Calu3 (cell line): ENCODE measurements around the gene RASSF7. TPM values are rescaled to one million over a fixed set of nuclear protein-coding genes. Genes with fewer than 3 reads are reported as not detected.
"Not testable (repeated sequence)": the region's sequence is repeated elsewhere in the genome, so short reads cannot be mapped to it uniquely, and the experiment has no call there.

ENCODE experiments used
- BruUV-seq: library from RNA; stranded (reverse); fragments of 400-500 nt; replicated peaks from 2 replicates; lab custom pipeline; 2021; lab: Mats Ljungman, UMichigan
- CTCF ChIA-PET: fragments of 300-600 bp; sonication (Branson Sonifier 250); formaldehyde crosslinking; loops from one replicate; lab custom pipeline; 2022; ENCODE audit warnings: antibody characterized with exemption; lab: Charles Lee
- DNase-seq: peaks from one replicate; pipeline ENCODE4 v3.0.0; 2022
- H3K27ac Mint-ChIP-seq: one replicate; pipeline ENCODE4 v1.8.0; 2022; ENCODE audit warnings: mixed read lengths; ENCODE audit not compliant: unreplicated experiment
- H3K27me3 Mint-ChIP-seq: one replicate; pipeline ENCODE4 v1.8.0; 2022; ENCODE audit warnings: mixed read lengths; ENCODE audit not compliant: unreplicated experiment
- H3K36me3 Mint-ChIP-seq: one replicate; pipeline ENCODE4 v1.8.0; 2022; ENCODE audit warnings: mild to moderate bottlenecking, moderate library complexity, mixed read lengths; ENCODE audit not compliant: insufficient read depth, unreplicated experiment
- H3K4me1 Mint-ChIP-seq: one replicate; pipeline ENCODE4 v1.8.0; 2022; ENCODE audit warnings: mild to moderate bottlenecking, low read depth, mixed read lengths; ENCODE audit not compliant: unreplicated experiment
- H3K4me3 Mint-ChIP-seq: one replicate; pipeline ENCODE4 v1.8.0; 2022; ENCODE audit warnings: mild to moderate bottlenecking, low read depth, moderate library complexity, mixed read lengths; ENCODE audit not compliant: unreplicated experiment
- H3K9me3 Mint-ChIP-seq: one replicate; pipeline ENCODE4 v1.8.0; 2022; ENCODE audit warnings: low read depth, mixed read lengths; ENCODE audit not compliant: unreplicated experiment
- intact Hi-C: fragments of 100-400 bp; cut with micrococcal nuclease; formaldehyde crosslinking; loops from one replicate; pipeline ENCODE4 v1.10.0; 2022; ENCODE audit not compliant: unreplicated experiment
- total RNA-seq: library from RNA; stranded (reverse); gene quantifications from 2 replicates; pipeline ENCODE4 v1.2.3, GENCODE V29; 2022
- TF ChIP-seq, protein P1 (sequence below): fragments of 200-600 bp; IDR thresholded peaks from one replicate; pipeline ENCODE4 v1.8.0; 2022; ENCODE audit warnings: antibody characterized with exemption; ENCODE audit not compliant: unreplicated experiment

Gene RASSF7
- total RNA-seq, 1 experiment from 2014 or later = 93.3 TPM

DNA sequence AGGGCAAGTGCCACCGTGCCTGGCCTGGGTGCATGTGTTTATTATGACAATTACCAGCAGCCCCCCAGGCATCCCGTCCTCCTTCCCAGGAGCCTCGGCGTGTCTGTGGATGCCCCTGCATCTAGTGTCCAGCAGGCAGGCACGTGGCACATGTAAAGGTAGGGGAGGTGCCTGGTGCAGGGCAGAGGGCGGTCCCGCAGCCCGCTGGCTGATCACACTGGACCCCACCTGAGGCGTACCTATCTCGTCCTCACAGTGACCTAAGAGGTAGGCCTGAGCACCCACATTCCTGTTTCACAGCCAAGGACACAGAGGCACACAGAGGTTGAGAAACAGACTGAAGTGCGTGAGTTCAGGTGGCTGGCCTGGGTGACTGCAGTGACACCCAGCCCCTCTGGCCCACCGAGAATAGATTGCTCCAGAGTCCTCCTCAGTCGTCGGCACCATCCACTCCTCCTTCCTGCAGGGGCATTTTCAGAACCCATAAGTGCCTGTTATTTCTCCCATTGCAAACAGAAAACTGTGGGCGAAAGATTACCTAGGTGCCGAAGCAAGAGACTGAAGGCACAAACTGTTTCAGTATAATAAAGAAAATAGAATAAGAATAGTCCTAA lies 12.5 kb downstream of the RASSF7 start:
- Mint-ChIP-seq H3K27ac (no peak overlapping the region), H3K9me3 (no peaks in the 10 kb centered on the region), H3K36me3 (peaks cover 40% of the 10 kb centered on the region), H3K4me3 (no peak overlapping the region), H3K27me3 (peaks cover 16% of the 10 kb centered on the region), H3K4me1 (peaks cover 21% of the 10 kb centered on the region)
- TF ChIP-seq, protein P1, sequence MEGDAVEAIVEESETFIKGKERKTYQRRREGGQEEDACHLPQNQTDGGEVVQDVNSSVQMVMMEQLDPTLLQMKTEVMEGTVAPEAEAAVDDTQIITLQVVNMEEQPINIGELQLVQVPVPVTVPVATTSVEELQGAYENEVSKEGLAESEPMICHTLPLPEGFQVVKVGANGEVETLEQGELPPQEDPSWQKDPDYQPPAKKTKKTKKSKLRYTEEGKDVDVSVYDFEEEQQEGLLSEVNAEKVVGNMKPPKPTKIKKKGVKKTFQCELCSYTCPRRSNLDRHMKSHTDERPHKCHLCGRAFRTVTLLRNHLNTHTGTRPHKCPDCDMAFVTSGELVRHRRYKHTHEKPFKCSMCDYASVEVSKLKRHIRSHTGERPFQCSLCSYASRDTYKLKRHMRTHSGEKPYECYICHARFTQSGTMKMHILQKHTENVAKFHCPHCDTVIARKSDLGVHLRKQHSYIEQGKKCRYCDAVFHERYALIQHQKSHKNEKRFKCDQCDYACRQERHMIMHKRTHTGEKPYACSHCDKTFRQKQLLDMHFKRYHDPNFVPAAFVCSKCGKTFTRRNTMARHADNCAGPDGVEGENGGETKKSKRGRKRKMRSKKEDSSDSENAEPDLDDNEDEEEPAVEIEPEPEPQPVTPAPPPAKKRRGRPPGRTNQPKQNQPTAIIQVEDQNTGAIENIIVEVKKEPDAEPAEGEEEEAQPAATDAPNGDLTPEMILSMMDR = no peak
- DNase-seq = no peak
- intact Hi-C loops = no loop called here
- no TSS peak for BruUV-seq
- CTCF ChIA-PET = no interaction called here

DNA sequence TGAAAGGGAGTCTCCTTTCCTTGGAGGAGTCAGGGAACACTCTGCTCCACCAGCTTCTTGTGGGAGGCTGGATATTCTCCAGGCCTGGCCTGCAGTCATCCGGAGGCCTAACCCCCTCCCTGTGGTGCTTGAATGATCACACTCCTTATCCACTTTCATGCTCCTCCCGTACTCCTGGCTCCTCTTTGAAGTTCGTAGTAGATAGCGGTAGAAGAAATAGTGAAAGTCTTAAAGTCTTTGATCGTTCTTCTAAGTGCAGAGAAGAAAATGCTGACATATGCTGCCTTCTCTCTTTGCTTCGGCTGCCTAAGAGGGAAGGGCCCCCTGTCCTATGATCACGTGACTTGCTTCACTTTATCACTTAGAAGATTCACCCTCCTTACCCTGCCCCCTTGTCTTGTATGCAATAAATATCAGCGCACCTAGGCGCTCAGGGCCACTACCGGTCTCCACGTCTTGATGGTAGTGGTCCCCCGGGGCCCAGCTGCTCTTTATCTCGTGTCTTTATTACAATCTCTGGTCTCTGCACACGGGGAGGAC lies 13.3 kb downstream of the RASSF7 start:
- H3K27ac Mint-ChIP-seq, CTCF ChIA-PET, H3K9me3 Mint-ChIP-seq, BruUV-seq, intact Hi-C loops, DNase-seq: not testable (repeated sequence)
- peaks cover 16% of the 10 kb centered on the region for H3K27me3 Mint-ChIP-seq
- peak overlapping the region; percentile 87 for H3K4me3 Mint-ChIP-seq
- H3K4me1 Mint-ChIP-seq = peaks cover 29% of the 10 kb centered on the region
- peaks cover 34% of the 10 kb centered on the region for H3K36me3 Mint-ChIP-seq

DNA sequence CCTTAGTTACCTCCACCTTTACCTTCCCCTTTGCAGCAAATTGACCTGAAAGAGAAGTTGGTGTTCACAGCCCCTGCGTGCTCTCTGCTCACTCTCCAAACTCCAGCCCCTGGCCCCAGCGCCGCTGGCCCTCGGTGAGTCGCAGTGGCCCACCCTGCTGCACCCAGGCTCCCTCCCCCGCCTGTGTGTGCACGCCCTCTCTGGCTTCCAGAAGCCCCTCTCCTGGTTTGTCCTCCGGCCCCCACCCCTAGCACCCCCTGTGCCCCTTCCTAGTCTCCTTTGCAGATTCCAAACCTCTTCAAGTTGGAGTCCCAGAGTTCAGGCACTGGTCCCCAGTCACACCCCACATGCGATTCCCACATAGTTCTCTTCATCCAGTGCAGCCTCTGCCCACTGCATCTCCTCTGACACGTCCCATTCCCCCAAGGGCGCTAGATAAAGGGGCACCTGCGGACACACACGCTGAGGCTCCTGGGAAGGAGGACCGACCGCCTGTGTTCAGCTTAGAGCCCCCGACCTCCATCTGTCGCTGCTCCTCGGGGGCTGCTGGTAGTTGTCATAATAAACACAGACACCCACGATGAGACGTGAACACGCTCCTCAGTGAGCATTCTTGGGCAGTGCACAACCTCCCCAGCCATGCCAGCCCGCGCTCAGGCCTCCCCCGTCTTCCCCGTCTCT lies 14.0 kb downstream of the RASSF7 start:
- peaks cover 35% of the 10 kb centered on the region for H3K36me3 Mint-ChIP-seq
- peaks cover 16% of the 10 kb centered on the region for H3K27me3 Mint-ChIP-seq
- DNase-seq = no peak
- TF ChIP-seq, protein P1 = no peak
- H3K4me3 Mint-ChIP-seq = peak overlapping the region; percentile 87
- no TSS peak for BruUV-seq
- CTCF ChIA-PET = interaction anchor here (0.8 kb wide), 1 partner anchor 13 kb away, joined by 4 read pairs; no protein-coding TSS in a partner anchor
- no peak overlapping the region for H3K27ac Mint-ChIP-seq
- intact Hi-C loops = no loop called here
- H3K9me3 Mint-ChIP-seq = no peaks in the 10 kb centered on the region
- H3K4me1 Mint-ChIP-seq = peaks cover 36% of the 10 kb centered on the region

DNA sequence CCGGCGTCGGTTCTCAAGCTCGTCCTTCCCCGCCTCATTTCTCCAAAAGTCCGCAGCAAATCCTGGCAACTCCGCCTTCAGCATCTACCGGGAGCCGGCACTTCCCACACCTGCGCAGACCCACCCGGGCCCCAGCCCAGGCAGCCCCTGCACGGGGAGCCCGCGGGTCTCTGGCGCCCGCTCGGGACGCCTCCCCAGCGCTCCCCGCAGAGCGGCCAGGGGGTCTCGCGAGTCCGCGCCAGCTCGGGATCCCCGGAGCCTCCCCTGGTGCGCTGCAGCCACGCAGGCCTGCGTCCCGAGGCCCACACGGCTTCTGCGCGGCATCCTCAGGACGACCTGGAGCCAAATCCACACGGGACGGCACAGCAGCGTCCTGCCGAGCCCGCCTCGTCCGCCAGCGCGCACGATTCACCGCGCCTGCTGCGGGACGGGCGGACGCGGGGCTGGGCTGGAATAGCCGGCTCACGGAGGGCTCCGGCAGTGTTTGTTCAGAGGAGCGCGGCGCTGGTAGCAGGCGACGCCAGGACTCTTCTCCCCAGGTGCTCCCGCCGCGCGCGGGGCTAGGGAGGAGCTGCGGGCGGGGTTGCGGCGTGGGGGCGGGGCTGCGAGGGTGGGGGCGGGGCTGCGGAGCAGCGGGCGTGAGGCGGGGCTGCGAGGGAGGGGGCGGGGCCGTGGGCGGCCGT lies 14.7 kb downstream of the RASSF7 start:
- intact Hi-C loops = no loop called here
- no TSS peak for BruUV-seq
- CTCF ChIA-PET = interaction anchor here (0.6 to 0.8 kb wide), 6 partner anchors 14 to 200 kb away, joined by 3 to 4 read pairs (median 3); partner anchors contain the start of gene IRF7
- no peak for DNase-seq
- Mint-ChIP-seq H3K4me1 (peaks cover 36% of the 10 kb centered on the region), H3K4me3 (peak overlapping the region; percentile 87), H3K36me3 (peaks cover 35% of the 10 kb centered on the region), H3K9me3 (no peaks in the 10 kb centered on the region), H3K27me3 (peaks cover 16% of the 10 kb centered on the region), H3K27ac (peak overlapping the region; percentile 98)
- TF ChIP-seq, protein P1 = no peak
